ENCODE measurements around the gene ARPP21.

- no peak for TF ChIP-seq EZH2 (IDR thresholded peaks at IDR 0.05; ENCODE audit: insufficient read depth, poor library complexity, severe bottlenecking)
- TF ChIP-seq EZH2phosphoT487 (IDR thresholded peaks at IDR 0.05; ENCODE audit: insufficient read depth, low read depth) = no peak
These were observed 134.1 kb downstream of the ARPP21 start for GRCh38 chr3:35773417-35773816.
